BJ (cell line): Measurements from ENCODE around the gene ATP5MC2. TPM values are rescaled to one million over a fixed set of nuclear protein-coding genes. Genes with fewer than 3 reads are reported as not detected.

ENCODE experiments used
- CTCF ChIA-PET: fragments of 350-600 bp; formaldehyde crosslinking; extraction: SDS; loops from one replicate; lab custom pipeline; 2021; ENCODE audit warnings: antibody characterized with exemption, inconsistent platforms; lab: Yijun Ruan, JAX
- POLR2A ChIA-PET: fragments of 300-600 bp; sonication (Branson Sonifier 250); formaldehyde crosslinking; extraction: SDS; loops from one replicate; lab custom pipeline; 2021; ENCODE audit warnings: antibody characterized with exemption; lab: Charles Lee
- DNase-seq: peaks from one replicate; pipeline ENCODE4 v3.0.0-alpha.2; 2011; ENCODE audit warnings: low read depth
- H3K27me3 ChIP-seq: 2 replicates; pipeline ENCODE4 v1.6.0; 2011; ENCODE audit warnings: low read length; ENCODE audit not compliant: control insufficient read depth, insufficient read depth
- H3K36me3 ChIP-seq: 2 replicates; pipeline ENCODE4 v1.5.1; 2011; ENCODE audit warnings: low read length; ENCODE audit not compliant: control insufficient read depth, insufficient read depth
- H3K4me3 ChIP-seq: 2 replicates; pipeline ENCODE4 v1.5.1; 2011; ENCODE audit warnings: low read depth, mild to moderate bottlenecking, control low read depth, low read length
- CTCF ChIP-seq: IDR thresholded peaks from 2 replicates; pipeline ENCODE4 v1.5.1; 2011; ENCODE audit warnings: low read depth, mild to moderate bottlenecking, control low read depth, inconsistent platforms, low read length, moderate library complexity; ENCODE audit not compliant: insufficient read depth
- polyA plus RNA-seq: library from polyadenylated mRNA; depleted of rRNA; stranded (reverse); fragments of >200 nt; gene quantifications from 2 replicates; pipeline ENCODE4 v1.2.3, GENCODE V29; 2011

Gene ATP5MC2
- polyA plus RNA-seq, 1 experiment, result 356 TPM

- peak overlapping the region; percentile 20 for H3K4me3 ChIP-seq
- POLR2A ChIA-PET, result interaction anchor here (0.5 to 0.6 kb wide), 2 partner anchors 32 to 71 kb away, joined by 3 to 9 read pairs; no protein-coding TSS in a partner anchor
- TF ChIP-seq CTCF, result no peak
- CTCF ChIA-PET, result interaction anchor here (0.6 to 7.0 kb wide), 26 partner anchors 10 to 524 kb away, joined by 3 to 125 read pairs (median 4); partner anchors contain the start of gene TARBP2
- no peaks in the 10 kb centered on the region for H3K27me3 ChIP-seq
- peaks cover 2% of the 10 kb centered on the region; the same call in 1 of the 2 replicates for H3K36me3 ChIP-seq
- DNase-seq, result no peak
Observed at GRCh38 chr12:53677016-53677799, 1.3 kb upstream of the ATP5MC2 start.

GRCh38 chr12:53676656-53677015, 753 bp upstream of the ATP5MC2 start:
- ChIA-PET POLR2A (interaction anchor here (0.6 kb wide), 1 partner anchor 71 kb away, joined by 3 read pairs; no protein-coding TSS in a partner anchor), CTCF (interaction anchor here (0.8 to 7.0 kb wide), 22 partner anchors 9 to 539 kb away, joined by 3 to 125 read pairs (median 5); partner anchors contain the start of gene TARBP2)
- no peak for TF ChIP-seq CTCF
- H3K36me3 ChIP-seq, result peaks cover 2% of the 10 kb centered on the region; the same call in 1 of the 2 replicates
- H3K27me3 ChIP-seq, result no peaks in the 10 kb centered on the region
- no peak for DNase-seq
- peak overlapping the region; percentile 8 for H3K4me3 ChIP-seq

GRCh38 chr12:53674977-53675700, 744 bp downstream of the ATP5MC2 start:
- no peak for TF ChIP-seq CTCF
- ChIA-PET CTCF (interaction anchor here (0.6 to 7.0 kb wide), 26 partner anchors 10 to 541 kb away, joined by 3 to 125 read pairs (median 4); partner anchors contain the start of gene TARBP2), POLR2A (interaction anchor here (0.7 kb wide), 1 partner anchor 174 kb away, joined by 3 read pairs; the partner anchor contains the start of gene TARBP2)
- H3K4me3 ChIP-seq, result peak overlapping the region; percentile 76
- no peak for DNase-seq
- peaks cover 4% of the 10 kb centered on the region for H3K36me3 ChIP-seq
- H3K27me3 ChIP-seq, result no peaks in the 10 kb centered on the region

- H3K4me3 ChIP-seq, result no peak overlapping the region
- DNase-seq, result no peak
- ChIA-PET POLR2A (no interaction called here), CTCF (interaction anchor here (3.4 kb wide), 1 partner anchor 128 kb away, joined by 20 read pairs; no protein-coding TSS in a partner anchor)
- H3K36me3 ChIP-seq, result peaks cover 17% of the 10 kb centered on the region
- no peaks in the 10 kb centered on the region for H3K27me3 ChIP-seq
- TF ChIP-seq CTCF, result no peak
Observed at GRCh38 chr12:53670971-53671370, 4.9 kb downstream of the ATP5MC2 start.

- H3K27me3 ChIP-seq, result no peaks in the 10 kb centered on the region
- ChIA-PET POLR2A (no interaction called here), CTCF (interaction anchor here (3.4 kb wide), 1 partner anchor 127 kb away, joined by 20 read pairs; no protein-coding TSS in a partner anchor)
- TF ChIP-seq CTCF, result no peak
- H3K36me3 ChIP-seq, result peaks cover 17% of the 10 kb centered on the region
- no peak overlapping the region for H3K4me3 ChIP-seq
- no peak for DNase-seq
Observed at GRCh38 chr12:53670308-53670707, 5.6 kb downstream of the ATP5MC2 start.
